ENCODE data around the gene CERS4. TPM values are rescaled to one million over a fixed set of nuclear protein-coding genes. Genes with fewer than 3 reads are reported as not detected.

CERS4 gene
- total and polyA plus RNA-seq, 2 donors (not counting 3 experiments of a cell fraction or from before 2014, with no cell fraction given): 4.9 to 7.7 TPM

- CTCF ChIA-PET: interaction anchor here (1.1 to 1.2 kb wide), 2 partner anchors 18 to 75 kb away, joined by 4 to 8 read pairs; no protein-coding TSS in a partner anchor
- intact Hi-C loops (cut with micrococcal nuclease): no loop called here
Measured at GRCh38 chr19:8233370-8233769, 24.2 kb downstream of the CERS4 start.

More at GRCh38 chr19:8233370-8233769, 24.2 kb downstream of the CERS4 start:
- Histone ChIP-seq H3K27me3 (ENCODE audit: control insufficient read depth in 2 of 2, insufficient read depth in 2 of 2, low read length in 2 of 2) (no peaks in the 10 kb centered on the region), H3K27ac (ENCODE audit: insufficient read depth, low read depth, low read length) (no peak overlapping the region), H3K9me1 (replicated peaks; ENCODE audit: control insufficient read depth, extremely low read depth, insufficient read depth, low read length) (no peaks in the 10 kb centered on the region), H3K9ac (replicated peaks; ENCODE audit: extremely low read depth, insufficient read depth, low read length) (no peak overlapping the region), H2AFZ (ENCODE audit: low read depth, low read length) (no peak overlapping the region), H3K4me3 (replicated peaks in 1 of 3; ENCODE audit: insufficient read depth in 1 of 3, low read depth in 1 of 3, low read length in 3 of 3) (no peak overlapping the region), H3K9me3 (replicated peaks; ENCODE audit: control insufficient read depth, insufficient read depth, low read length) (no peaks in the 10 kb centered on the region), H3K4me1 (ENCODE audit: control insufficient read depth, extremely low read depth, insufficient read depth, low read length) (no peaks in the 10 kb centered on the region), H3K36me3 (ENCODE audit: control insufficient read depth in 2 of 2, extremely low read depth in 1 of 2, insufficient read depth in 2 of 2, low read length in 2 of 2) (no peaks in the 10 kb centered on the region), H3K4me2 (ENCODE audit: insufficient read depth, low read length) (no peak overlapping the region), H4K20me1 (replicated peaks; ENCODE audit: control insufficient read depth, extremely low read depth, insufficient read depth, low read length) (no peaks in the 10 kb centered on the region), H3K79me2 (ENCODE audit: control insufficient read depth, insufficient read depth, low read length) (no peaks in the 10 kb centered on the region)
- TF ChIP-seq POLR2AphosphoS5 (IDR thresholded peaks at IDR 0.05; ENCODE audit: insufficient read depth, low read depth, low read length) (no peak), MYC (IDR thresholded peaks at IDR 0.05; ENCODE audit: low read depth, low read length) (no peak), GATA2 (IDR thresholded peaks at IDR 0.05; ENCODE audit: insufficient read depth, insufficient read length, low read depth, low read length) (no peak), EZH2 (IDR thresholded peaks at IDR 0.05; ENCODE audit: borderline replicate concordance, low read depth, low read length, severe bottlenecking) (no peak), FOS (IDR thresholded peaks at IDR 0.05; ENCODE audit: borderline replicate concordance, insufficient read depth, low read length) (no peak), CTCF (IDR thresholded peaks at IDR 0.05; ENCODE audit: extremely low read depth in 1 of 2, insufficient read depth in 1 of 2, low read depth in 1 of 2, low read length in 2 of 2) (no peak), MAX (IDR thresholded peaks at IDR 0.05; ENCODE audit: insufficient read depth, insufficient read length) (no peak)
- POLR2A ChIA-PET: no interaction called here
- dilution Hi-C loops (cut with MboI; ENCODE audit: extremely low pct_ligation_motif_present, low sequenced_read_pairs): no loop called here
- no TSS peak for BruUV-seq (replicated peaks)
- no peak for FAIRE-seq
- DNase-seq (ENCODE audit: low read depth, low spot score): no peak
